Prostate gland (tissue), 2 donors: ENCODE data around the gene GRPEL1.

Source experiments
- CTCF ChIP-seq, 4 experiments: fragments of 200-600 bp in 2 of 4; fragments of 450-650 bp in 2 of 4; sonication (generic) in 2 of 4; IDR thresholded peaks; 1 replicate in 3 of 4; 2 replicates in 1 of 4; pipeline ENCODE4 v1.5.1; 2016 to 2019; ENCODE audit warnings: antibody characterized with exemption in 4 of 4, mild to moderate bottlenecking in 2 of 4, moderate library complexity in 2 of 4
- POLR2A ChIP-seq: fragments of 450-650 bp; IDR thresholded peaks from one replicate; pipeline ENCODE4 v1.6.1; 2016; ENCODE audit warnings: antibody characterized with exemption, mild to moderate bottlenecking
- POLR2AphosphoS5 ChIP-seq: sonication (generic); formaldehyde crosslinking; IDR thresholded peaks from one replicate; pipeline ENCODE4 v1.6.1; 2017; ENCODE audit warnings: antibody characterized with exemption

DNA sequence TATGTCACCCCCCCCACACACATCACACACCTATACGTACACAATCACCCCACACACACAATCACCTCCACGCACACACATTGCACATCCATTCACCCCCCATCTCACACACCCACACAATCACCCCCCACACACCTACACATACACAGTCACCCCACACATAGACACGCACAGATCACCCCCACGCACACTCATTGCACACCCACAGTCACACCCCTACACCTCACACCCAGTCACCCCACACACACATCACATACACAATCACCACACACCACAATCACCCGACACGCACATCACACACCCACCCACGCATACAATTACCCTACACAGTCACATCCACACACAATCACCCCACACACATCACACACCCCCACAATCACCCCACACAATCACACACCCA, 40.6 kb downstream of the GRPEL1 start:
- no peak for TF ChIP-seq CTCF (IDR thresholded peaks at IDR 0.05)
- no peak for TF ChIP-seq POLR2A
- no peak for TF ChIP-seq POLR2AphosphoS5
